HG03045 (cell line): Measurements from ENCODE around the gene VAT1.
A peak's percentile ranks its signal among the peaks of the same experiment; 100 is the strongest.
"Not testable (repeated sequence)": the region's sequence is repeated elsewhere in the genome, so short reads cannot be mapped to it uniquely, and the experiment has no call there.

ENCODE experiments used
- ATAC-seq: cut with Tn5 transposase; IDR thresholded peaks from one replicate; pipeline ENCODE4 v1.9.1; 2021; ENCODE audit warnings: mild to moderate bottlenecking, moderate library complexity; ENCODE audit not compliant: unreplicated experiment

The VAT1 gene

DNA sequence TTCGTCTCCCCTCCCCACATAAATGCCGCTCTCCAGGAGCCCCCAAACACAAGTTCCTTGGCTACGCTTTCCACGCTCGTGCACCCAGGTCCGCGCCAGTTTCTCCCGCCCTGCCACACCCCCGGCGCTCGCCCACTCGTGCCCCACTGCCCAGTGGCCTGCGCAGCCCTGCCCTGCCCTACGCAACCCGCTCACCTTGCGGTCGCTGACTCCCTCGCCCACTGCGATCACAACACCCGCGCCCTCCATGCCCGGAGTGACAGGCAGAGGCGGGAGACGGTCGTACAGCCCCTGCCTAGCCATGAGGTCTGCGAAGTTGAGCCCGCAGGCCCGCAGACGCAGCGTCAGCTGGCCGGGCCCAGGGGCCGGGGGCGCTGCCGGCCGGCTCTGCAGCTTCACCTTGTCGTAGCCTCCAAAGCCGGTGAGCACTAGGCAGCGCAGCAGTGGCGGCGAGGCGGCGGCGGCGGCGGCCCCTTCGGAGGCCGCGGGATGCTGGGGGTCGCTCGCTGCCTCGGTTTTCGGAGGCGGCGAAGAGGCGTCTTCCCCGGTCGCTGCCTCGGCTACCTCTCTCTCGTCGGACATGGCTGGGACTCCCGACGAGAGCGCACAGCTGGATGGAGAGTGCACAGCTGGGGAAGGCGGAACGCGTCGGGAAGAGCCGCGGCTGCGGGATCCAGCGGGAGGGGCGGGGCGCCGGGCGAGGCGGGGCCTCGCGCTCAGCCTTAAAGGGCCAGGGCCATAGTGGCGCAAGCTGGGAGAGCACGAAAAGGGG lies at the start of gene VAT1:
TSS of gene VAT1 (minus strand) at position 645 of the 772 bp plus-strand sequence. CDS start at position 582, 63 bp downstream.
- peak; percentile 42 for ATAC-seq

DNA sequence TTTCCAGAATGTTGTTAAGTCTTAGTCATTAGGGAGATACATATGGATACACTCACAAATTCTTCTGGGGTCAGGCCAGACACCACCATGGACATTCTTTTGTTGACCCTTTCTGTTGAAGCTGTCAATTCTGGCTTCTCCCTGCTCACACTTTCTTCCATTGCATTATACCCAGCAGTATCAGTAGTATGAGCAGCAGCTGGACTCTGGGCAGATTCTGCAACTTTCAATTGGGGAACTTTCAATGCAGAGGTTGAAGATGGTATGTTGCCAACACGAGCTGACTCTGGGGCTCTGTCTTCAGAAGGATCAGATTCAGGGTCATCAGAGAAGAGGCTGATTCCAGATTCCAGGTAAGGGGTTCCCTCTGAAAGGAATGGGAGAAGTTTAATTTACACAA lies 48.7 kb upstream of the VAT1 start:
- ATAC-seq = no peak

DNA sequence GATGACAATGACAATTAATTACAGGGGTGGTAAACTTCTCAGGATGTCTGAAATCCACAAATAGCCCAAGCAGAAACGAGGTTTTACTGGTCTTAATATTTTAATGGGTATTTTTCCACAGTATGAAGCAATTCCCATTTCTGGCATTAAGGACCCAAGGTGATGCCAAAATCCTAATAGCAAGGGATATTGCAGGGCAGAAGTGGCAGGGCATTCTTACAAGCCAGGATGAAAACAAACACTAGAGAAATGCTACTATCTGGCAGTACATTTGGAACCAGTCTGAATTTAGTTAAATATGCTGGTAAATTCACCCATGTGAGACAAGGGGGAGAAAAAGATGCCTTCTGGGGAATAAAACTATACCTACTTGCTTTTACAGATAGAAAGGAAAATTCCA lies 48.1 kb upstream of the VAT1 start:
- no peak for ATAC-seq

DNA sequence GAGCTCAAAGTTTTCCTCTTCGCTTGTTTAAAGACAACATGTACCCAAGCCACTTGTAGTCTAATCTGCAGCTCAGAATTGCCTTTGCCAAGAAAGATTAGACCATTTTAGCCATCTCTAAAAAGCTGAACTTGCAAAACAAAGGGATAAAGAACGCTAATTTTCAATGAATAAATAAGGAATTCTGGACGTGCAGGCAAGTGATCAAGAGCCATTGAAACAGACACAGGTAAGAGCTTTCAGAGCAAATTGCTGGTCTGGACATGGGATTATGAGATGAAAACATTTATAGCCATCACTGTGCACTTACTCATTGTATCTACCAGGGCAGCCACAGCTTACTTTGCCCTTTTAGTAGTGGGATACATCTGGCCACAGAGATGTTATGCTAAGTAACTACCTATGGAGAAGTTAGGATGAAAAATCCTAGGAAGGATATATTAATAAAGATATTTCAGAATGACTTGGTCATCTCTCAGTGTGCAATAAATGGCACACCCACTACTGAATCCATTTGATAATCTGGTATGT lies 47.2 kb upstream of the VAT1 start:
- no peak for ATAC-seq

DNA sequence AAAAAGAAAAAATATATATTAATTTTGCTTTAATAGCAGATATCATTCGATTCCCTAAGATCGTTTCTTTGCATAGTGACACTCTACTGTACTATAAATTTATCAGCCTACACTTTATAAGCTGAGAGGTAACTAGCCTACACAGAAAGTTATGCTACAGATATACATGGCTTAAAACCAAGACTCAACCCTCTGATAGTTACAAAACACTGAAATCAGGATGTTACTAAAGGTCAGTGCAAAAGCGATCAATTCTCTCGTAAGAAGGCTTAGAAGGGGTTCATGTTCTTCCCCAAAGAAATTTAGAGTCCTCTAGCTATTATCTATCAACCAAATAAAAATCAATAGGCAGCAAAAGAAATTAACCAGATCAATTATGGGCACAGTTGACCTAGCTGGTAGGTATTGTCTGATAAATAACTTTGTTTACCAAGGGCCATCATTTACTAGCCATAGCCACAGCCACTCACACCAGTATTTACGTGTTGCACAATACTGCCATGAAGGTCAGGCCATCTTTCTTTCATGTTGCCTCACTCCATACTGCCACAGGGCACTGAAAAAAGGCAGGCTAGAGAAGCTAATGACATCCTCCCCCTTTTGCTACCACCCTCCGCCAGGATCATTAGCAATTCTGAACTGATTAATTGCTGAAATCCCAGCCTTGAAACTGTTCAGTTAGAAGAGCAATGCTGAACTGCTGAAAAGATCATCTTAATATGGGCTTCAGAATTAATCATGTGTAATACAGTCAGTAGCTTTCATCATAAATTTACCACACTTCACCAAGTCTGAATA lies 46.6 kb upstream of the VAT1 start:
- no peak for ATAC-seq

DNA sequence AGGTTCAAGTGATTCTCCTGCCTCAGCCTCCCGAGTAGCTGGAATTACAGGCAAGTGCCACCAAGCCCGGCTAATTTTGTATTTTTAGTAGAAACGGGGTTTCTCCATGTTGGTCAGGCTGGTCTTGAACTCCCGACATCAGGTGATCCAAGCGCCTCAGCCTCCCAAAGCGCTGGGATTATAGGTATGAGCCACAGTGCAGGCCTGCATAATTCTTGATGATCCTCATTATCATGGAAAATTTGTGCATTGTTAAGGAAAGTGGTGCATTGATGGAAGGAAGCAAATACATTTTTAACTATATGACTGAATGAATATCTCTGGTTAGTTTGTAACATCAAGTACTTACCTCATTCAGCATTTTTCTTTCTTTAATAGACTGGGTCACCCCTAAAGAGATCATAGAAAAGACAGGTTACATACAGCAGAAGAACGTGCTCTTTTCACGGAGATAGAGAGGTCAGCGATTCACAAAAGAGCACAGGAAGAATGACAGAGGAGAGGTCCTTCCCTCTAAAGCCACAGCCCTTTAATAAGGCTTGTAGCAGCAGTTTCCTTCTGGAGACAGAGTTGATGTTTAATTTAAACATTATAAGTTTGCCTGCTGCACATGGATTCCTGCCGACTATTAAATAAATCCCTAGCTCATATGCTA lies 40.9 kb upstream of the VAT1 start:
- ATAC-seq = no peak

DNA sequence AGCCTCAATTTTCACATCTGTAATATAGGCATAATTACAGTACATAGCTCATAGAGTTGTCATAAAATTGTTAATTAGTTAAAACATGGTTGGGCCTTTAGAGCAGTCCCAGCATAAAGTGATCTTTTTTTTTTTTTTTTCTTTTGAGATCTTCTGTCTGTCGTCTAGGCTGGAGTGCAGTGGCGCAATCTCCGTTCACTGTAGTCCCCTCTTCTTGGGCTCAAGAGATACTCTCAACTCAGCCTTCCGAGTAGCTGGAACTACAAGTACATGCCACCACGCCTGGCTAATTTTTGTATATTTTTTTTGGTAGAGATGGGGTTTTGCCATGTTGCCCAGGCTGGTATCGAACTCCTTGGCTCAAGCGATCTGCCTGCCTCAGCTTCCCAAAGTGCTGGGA lies 33.9 kb upstream of the VAT1 start:
- ATAC-seq = no peak

DNA sequence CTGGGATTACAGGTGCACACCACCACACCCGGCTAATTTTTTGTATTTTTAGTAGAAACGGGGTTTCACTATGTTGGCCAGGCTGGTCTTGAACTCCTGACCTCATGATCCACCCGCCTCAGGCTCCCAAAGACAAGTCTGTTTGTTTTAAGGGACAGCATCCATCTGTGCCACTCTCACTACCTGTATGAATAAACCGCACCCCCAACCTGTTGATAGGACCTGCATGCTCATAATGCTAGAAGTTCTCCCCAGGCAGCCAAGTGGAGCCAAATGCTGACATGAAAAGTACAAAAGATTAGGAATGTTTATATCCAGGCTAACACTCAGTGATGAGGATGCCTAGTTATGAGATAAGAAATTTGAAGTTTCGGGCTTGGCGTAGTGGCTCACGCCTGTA lies 30.8 kb upstream of the VAT1 start:
- ATAC-seq = not testable (repeated sequence)

DNA sequence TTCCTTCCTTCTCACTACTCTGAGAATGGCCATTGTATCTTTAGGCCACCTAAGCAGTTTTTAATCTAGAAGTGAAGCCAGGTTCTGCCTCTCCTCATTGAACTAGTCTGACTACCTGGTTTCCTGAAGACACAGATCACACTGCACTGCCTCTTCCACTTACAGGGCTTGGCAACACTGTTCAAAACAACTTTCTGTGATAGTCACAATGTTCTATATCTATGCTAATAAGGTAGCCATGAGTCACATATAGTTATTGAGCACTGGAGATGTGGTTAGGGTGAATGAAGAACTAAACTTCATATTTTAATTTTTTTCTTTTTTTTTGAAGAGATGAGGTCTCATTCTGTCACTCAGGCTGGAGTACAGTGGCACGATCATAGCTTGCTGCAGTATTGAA lies 29.8 kb upstream of the VAT1 start:
- no peak for ATAC-seq

DNA sequence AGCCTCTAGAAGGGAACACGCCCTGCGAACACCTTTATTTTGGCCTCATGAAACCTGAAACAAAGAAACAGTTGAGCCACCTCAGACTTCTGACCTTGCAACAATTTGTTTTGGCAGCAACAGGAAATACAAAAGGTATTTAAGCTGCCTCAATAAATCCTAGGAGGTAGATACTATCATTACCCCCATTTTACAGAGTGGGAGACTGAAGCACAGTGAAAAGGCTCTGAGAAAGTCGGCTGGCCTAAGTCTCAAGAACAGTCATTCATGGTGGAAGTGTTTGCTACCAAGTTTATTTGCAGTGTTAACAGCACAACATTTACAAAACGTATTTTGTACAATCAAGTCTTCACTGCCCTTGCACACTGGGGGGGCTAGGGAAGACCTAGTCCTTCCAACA lies 21.8 kb upstream of the VAT1 start:
- ATAC-seq = no peak

DNA sequence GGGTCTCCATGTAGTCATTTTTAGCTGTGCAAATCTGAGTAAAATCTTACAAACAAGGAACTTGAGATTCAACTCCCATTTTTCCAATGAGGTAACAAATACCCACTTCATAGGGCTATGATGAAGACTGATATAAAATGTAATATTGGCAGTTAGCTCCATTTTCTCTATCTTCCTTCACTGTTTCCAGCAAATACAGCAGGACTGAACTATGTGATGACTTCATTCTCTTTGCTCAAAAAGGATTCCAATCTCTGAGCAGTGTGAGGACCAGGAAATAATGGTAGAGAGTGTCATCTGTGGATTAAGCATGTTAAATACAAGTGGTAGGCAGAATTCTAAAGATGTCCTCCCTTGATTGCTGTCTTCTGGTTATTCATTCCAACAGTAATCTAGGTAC lies 21.1 kb upstream of the VAT1 start:
- no peak for ATAC-seq

DNA sequence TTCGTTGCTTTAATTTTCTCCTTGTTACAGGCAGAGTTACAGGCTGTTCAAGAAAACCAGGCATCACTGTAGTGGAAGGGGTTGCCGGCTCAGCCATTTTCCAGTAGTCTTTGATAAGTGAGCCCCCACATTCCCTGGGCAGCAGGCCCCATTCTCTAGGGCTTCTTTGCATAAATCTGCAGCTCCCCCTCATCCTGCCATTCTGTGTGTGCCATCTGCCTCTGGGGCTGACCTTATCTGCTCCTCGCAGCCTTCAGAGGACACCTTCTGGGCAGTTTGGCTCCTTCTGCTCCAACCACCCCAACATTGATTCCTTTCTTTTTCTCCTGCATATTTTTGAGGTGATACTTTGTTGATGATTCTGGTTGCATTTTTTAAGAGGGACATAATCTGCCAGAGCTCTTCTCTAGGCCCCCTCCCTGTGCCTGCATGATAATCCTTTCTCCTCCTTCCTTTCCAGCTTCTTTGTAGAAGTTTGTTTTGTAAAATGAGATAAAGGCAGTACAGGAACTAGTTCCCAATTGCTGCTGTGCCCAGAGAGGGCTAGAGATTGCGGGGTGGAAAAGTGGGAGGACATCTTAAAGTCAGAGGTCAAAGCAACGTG lies 19.9 kb upstream of the VAT1 start:
- ATAC-seq = no peak

DNA sequence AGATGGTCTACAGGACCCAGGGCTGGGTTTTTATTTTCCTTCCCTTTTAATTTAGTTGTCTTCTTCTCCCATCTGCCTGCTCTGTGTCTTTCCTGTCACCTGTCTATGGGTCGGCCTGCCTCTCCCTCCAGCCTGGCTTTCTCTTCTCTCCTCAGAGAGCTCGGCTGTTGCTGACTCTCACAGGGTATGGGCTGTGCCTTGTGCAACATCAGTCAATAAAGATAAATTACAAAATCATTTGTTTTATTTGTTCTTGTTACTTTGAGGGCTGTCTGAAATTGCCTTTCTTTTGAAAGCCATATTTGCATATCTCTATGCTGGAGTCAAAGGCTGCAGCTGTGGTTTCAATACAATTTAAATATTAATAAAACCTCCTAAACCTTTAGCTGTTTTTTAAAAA lies 18.5 kb upstream of the VAT1 start:
- no peak for ATAC-seq

DNA sequence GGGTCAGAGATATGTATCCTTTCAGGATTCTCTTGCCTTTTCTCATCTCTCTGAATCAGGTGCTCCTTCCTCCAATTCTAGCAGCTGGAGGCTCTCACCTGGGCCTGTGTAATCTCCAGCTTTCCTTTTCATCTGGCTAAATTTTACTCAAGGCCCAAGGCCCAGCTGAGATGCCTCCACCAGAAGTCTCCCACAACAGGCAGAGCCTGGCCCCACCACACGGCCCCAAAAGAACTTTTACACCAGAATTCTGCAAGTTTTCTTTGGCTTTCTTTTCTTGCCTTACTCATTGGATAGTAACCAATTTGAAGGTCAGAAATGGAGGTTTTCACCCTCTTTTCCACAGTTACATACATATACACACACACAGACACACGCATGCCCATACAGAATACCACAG lies 17.5 kb upstream of the VAT1 start:
- ATAC-seq = no peak

DNA sequence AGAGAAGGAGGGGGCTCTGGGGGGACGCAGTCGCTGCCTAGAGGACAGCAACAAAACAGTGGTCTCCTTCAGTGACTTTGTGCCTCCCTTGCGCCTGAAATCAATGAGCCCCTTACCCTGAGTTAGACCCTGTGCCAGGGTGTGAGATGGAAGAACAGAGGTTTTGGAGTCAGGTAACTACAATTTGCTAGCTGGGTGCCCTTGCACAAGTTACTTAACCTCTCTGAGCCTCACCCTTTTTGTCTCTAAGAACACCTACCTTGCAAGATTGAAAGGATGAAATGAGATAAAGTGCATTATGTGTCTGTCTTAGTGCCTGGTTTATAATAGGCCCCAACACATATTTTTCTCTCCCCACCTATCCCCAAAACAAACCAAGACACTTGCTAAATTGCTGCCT lies 12.7 kb upstream of the VAT1 start:
- no peak for ATAC-seq

DNA sequence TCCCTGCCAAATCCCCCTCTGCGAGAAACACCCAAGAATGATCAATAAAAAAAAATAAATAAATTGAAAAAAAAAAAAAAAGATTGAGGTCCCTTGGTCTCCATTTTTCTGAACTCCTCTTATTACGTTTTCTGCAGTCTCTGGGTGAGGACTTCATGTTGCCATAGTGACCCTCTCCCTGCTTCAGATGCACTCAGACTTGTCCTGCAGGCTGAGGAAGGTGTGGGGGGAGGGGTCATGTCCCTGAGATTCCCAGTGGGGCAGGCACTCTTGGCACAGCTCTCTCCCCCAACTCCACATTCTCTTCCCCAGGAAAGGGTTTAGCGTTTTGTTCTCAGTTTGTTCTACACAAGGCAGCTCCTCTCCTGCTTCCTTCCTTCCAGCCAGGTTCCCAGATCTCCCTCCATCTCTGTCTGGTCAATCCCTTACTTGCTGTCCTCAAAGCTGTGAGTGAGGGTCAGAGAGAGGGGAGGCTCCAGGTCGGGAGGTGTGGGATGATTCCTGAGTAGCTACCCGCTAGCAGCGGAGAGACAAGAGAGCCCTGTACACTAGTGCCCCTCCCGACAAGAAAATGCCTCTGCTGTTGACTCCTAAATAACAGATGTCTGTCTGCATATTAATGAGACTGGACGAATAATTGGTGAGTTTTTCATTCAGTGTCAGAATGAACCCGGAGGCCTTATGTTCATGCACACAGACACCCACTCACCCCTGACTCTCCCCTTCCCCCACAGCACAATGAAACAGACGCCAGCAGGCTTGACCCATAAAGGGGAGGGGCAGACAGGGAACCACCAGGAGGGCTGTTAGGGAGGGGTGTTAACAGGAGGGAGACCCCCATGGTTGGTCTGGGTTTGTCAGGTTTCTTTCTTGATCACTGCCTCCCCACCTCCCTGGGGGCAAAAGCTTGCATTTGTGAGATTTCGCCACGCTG lies 12.0 kb upstream of the VAT1 start:
- ATAC-seq = no peak

DNA sequence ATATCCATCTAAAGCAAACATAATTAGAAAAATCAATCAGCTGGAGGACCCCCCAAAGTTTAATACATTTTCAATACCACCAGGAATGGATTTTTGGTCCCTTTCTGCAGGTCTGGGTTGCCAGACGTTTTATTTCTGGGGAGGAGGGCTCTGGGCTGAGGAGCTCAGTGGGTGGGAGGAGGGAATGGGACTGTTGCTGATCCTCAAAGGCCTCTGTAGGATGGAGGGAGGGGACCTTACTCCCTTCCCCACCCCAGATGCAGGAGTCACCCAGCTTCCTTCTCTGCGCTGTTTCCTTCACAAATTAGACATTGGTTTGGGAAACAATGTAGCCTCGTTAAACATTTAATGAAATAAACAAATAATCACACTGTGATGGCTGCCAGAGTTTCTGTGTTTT lies 9.5 kb upstream of the VAT1 start:
- ATAC-seq = no peak

DNA sequence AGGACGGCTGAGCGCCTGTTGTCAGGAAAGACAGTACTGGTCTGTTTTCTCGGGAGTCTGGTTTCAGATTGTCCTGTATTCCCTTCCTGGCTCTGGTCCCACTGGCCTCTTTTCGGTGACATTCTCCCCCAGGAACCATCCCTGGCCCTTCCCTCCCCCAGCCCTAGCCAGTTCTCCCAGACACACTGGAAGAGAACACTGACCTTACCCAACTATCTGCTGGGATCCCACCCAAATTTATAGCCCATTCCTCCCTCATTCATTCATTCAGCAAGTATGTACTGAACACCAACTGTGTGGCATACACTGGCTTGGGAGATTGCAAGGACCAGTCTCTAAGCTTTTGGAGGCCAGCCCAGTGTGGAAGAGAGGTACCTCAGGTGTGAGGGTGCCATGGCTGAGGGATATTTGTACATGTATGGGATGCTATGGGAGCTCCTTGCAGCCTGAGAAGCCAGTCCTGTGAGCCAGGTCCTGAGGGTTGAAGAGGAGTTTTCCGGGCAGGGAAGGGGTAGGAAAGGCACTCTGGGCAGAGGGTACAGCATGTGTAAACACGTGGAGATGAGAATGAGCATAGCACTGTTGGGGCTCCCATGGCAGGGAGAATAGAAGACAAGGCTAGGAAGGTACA lies 8.1 kb upstream of the VAT1 start:
- ATAC-seq = no peak

DNA sequence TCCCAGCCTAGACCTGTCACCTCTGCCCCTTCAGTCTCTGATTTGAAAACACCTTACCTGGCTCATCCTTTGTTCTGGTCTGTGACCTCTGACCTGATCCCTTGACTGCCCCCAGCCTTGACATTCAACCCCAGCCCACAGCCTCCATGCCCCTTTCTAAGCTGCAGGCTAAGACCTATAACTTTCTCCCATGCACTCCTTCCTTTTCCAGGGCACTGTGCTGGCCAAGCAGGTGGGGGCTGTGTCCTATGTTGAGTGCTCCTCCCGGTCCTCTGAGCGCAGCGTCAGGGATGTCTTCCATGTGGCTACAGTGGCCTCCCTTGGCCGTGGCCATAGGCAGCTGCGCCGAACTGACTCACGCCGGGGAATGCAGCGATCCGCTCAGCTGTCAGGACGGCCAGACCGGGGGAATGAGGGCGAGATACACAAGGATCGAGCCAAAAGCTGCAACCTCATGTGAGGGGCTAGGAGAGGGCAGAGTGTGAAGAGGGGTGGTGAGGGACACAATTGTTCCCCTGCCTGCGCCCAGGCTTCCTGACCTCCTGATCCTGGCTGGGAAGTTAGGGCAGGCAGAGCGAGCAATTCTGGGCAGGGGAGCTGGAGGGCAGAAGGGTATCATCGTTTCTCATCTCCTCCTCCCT lies 6.2 kb upstream of the VAT1 start:
- no peak for ATAC-seq
